MM.1S (cell line): Measurements from ENCODE around the gene STXBP1.

Source experiments
- DNase-seq: peaks from one replicate; pipeline ENCODE4 v3.0.0-alpha.2; 2015
- H2AFZ ChIP-seq: fragments of 300-600 bp; sonication (generic); 2 replicates; pipeline ENCODE4 v1.6.0; 2016; ENCODE audit warnings: antibody characterized with exemption, low read length
- H3F3A ChIP-seq: fragments of 300-600 bp; sonication (generic); 2 replicates; pipeline ENCODE4 v1.6.1; 2016; ENCODE audit warnings: mild to moderate bottlenecking, antibody characterized with exemption, low read length, moderate library complexity, mixed read lengths; ENCODE audit not compliant: insufficient read depth
- H3K27ac ChIP-seq: fragments of 300-600 bp; sonication (generic); 2 replicates; pipeline ENCODE4 v1.5.1; 2016; ENCODE audit warnings: mild to moderate bottlenecking, low read length
- H3K27me3 ChIP-seq: fragments of 300-600 bp; sonication (generic); replicated peaks from 2 replicates; pipeline ENCODE4 v1.6.0; 2016; ENCODE audit warnings: low read length; ENCODE audit not compliant: insufficient read depth
- H3K36me3 ChIP-seq: fragments of 300-600 bp; sonication (generic); replicated peaks from 2 replicates; pipeline ENCODE4 v1.6.1; 2016; ENCODE audit warnings: mild to moderate bottlenecking, low read length, mixed read lengths; ENCODE audit not compliant: insufficient read depth
- H3K4me1 ChIP-seq: fragments of 300-600 bp; sonication (generic); 2 replicates; pipeline ENCODE4 v1.6.1; 2016; ENCODE audit warnings: low read length, mixed read lengths
- H3K4me2 ChIP-seq: fragments of 300-600 bp; sonication (generic); 2 replicates; pipeline ENCODE4 v1.6.0; 2016; ENCODE audit warnings: low read depth, low read length
- H3K4me3 ChIP-seq: fragments of 300-600 bp; sonication (generic); 2 replicates; pipeline ENCODE4 v1.5.1; 2016; ENCODE audit warnings: low read length, mixed read lengths
- H3K79me2 ChIP-seq: fragments of 300-600 bp; sonication (generic); 2 replicates; pipeline ENCODE4 v1.6.1; 2016; ENCODE audit warnings: mixed run types, low read length, mixed read lengths
- H3K9ac ChIP-seq: fragments of 300-600 bp; sonication (generic); 2 replicates; pipeline ENCODE4 v1.6.1; 2016; ENCODE audit warnings: low read length, mixed read lengths
- H3K9me2 ChIP-seq: fragments of 300-600 bp; sonication (generic); replicated peaks from 2 replicates; pipeline ENCODE4 v1.6.1; 2016; ENCODE audit warnings: mild to moderate bottlenecking, low read length, mixed read lengths; ENCODE audit not compliant: insufficient read depth
- H3K9me3 ChIP-seq: fragments of 300-600 bp; sonication (generic); replicated peaks from 2 replicates; pipeline ENCODE4 v1.6.1; 2016; ENCODE audit warnings: mild to moderate bottlenecking, low read length, mixed read lengths; ENCODE audit not compliant: insufficient read depth
- H4K20me1 ChIP-seq: fragments of 300-600 bp; sonication (generic); 2 replicates; pipeline ENCODE4 v1.6.1; 2016; ENCODE audit warnings: mild to moderate bottlenecking, low read length, moderate library complexity, mixed read lengths; ENCODE audit not compliant: insufficient read depth
- CTCF ChIP-seq: fragments of 300-600 bp; sonication (generic); IDR thresholded peaks from 2 replicates; pipeline ENCODE4 v1.5.1; 2016; ENCODE audit warnings: antibody characterized with exemption, low read length, mixed read lengths
- EZH2 ChIP-seq: fragments of 300-600 bp; sonication (generic); optimal IDR thresholded peaks from 2 replicates; pipeline ENCODE3; 2017; ENCODE audit warnings: low read depth, mild to moderate bottlenecking, antibody characterized with exemption, low read length, mixed read lengths
- EZH2phosphoT487 ChIP-seq: fragments of 300-600 bp; sonication (generic); IDR thresholded peaks from 2 replicates; pipeline ENCODE4 v1.6.1; 2018; ENCODE audit warnings: antibody characterized with exemption, low read length

The STXBP1 gene

GRCh38 chr9:127690735-127691134 lies 78.7 kb downstream of the STXBP1 start:
- Histone ChIP-seq H4K20me1 (no peaks in the 10 kb centered on the region), H3K4me3 (no peak overlapping the region), H2AFZ (no peak overlapping the region), H3K9ac (no peak overlapping the region), H3K4me2 (no peak overlapping the region), H3K27ac (no peak overlapping the region), H3K4me1 (no peaks in the 10 kb centered on the region), H3K36me3 (no peaks in the 10 kb centered on the region), H3K9me2 (no peaks in the 10 kb centered on the region), H3K9me3 (no peaks in the 10 kb centered on the region), H3K79me2 (no peaks in the 10 kb centered on the region), H3F3A (no peaks in the 10 kb centered on the region), H3K27me3 (no peaks in the 10 kb centered on the region)
- DNase-seq: no peak
- TF ChIP-seq EZH2phosphoT487: no peak
- no peak for TF ChIP-seq CTCF

- TF ChIP-seq CTCF (no peak), EZH2phosphoT487 (no peak), EZH2 (no peak)
- no peak overlapping the region for H2AFZ ChIP-seq
Observed at GRCh38 chr9:127692071-127692470, 80.0 kb downstream of the STXBP1 start.

GRCh38 chr9:127693143-127693542 lies 81.1 kb downstream of the STXBP1 start:
- TF ChIP-seq CTCF (no peak), EZH2 (no peak), EZH2phosphoT487 (no peak)
- H3K27me3 ChIP-seq: no peaks in the 10 kb centered on the region

More at GRCh38 chr9:127692071-127692470, 80.0 kb downstream of the STXBP1 start:
- Histone ChIP-seq H3K9ac (no peak overlapping the region), H3K4me1 (no peaks in the 10 kb centered on the region), H3K4me3 (no peak overlapping the region), H4K20me1 (no peaks in the 10 kb centered on the region), H3K4me2 (no peak overlapping the region), H3K27ac (no peak overlapping the region), H3F3A (no peaks in the 10 kb centered on the region), H3K79me2 (no peaks in the 10 kb centered on the region), H3K27me3 (no peaks in the 10 kb centered on the region), H3K36me3 (no peaks in the 10 kb centered on the region), H3K9me3 (no peaks in the 10 kb centered on the region), H3K9me2 (no peaks in the 10 kb centered on the region)
- DNase-seq: no peak

More at GRCh38 chr9:127693143-127693542, 81.1 kb downstream of the STXBP1 start:
- Histone ChIP-seq H3K27ac (no peak overlapping the region), H3K9ac (no peak overlapping the region), H3K4me3 (no peak overlapping the region), H4K20me1 (no peaks in the 10 kb centered on the region), H3K4me1 (no peaks in the 10 kb centered on the region), H2AFZ (no peak overlapping the region), H3K79me2 (no peaks in the 10 kb centered on the region), H3K9me3 (no peaks in the 10 kb centered on the region), H3K36me3 (no peaks in the 10 kb centered on the region), H3K4me2 (no peak overlapping the region), H3K9me2 (no peaks in the 10 kb centered on the region), H3F3A (no peaks in the 10 kb centered on the region)
- DNase-seq: no peak
